ENCODE results near the gene TLCD1.

DNA sequence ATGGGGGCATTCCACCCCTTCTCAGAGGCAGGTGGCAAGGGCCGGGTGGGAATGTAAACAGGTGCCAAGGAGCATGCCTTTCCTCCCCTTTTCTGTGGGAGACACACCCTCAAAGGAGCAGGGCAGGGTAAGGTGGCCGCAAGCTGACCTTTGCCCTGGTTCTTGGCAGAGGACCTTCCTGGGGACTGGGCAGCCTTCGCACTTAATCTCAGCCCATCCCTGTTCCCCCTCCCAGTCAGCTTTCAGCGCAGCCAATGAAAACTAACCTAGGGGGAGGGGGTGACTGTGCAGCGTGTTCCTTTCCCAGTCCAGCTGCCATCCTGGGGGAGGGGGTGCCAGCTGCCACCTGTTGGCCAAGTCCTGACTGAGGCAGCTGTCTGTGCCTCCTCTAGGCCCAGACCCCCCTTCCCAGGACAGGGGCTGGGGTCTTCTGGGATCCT lies 20.6 kb upstream of the TLCD1 start:
- TF ChIP-seq, protein P1, sequence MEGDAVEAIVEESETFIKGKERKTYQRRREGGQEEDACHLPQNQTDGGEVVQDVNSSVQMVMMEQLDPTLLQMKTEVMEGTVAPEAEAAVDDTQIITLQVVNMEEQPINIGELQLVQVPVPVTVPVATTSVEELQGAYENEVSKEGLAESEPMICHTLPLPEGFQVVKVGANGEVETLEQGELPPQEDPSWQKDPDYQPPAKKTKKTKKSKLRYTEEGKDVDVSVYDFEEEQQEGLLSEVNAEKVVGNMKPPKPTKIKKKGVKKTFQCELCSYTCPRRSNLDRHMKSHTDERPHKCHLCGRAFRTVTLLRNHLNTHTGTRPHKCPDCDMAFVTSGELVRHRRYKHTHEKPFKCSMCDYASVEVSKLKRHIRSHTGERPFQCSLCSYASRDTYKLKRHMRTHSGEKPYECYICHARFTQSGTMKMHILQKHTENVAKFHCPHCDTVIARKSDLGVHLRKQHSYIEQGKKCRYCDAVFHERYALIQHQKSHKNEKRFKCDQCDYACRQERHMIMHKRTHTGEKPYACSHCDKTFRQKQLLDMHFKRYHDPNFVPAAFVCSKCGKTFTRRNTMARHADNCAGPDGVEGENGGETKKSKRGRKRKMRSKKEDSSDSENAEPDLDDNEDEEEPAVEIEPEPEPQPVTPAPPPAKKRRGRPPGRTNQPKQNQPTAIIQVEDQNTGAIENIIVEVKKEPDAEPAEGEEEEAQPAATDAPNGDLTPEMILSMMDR (IDR thresholded peaks at IDR 0.05; ENCODE audit: insufficient read depth, low read length, poor library complexity, severe bottlenecking), result no peak
- TF ChIP-seq EZH2phosphoT487 (conservative IDR thresholded peaks at IDR 0.05; ENCODE audit: low read length), result no peak
